CD14-positive monocyte (primary cell): Measurements from ENCODE around the gene ARSK. TPM values are rescaled to one million over a fixed set of nuclear protein-coding genes. Genes with fewer than 3 reads are reported as not detected.

ENCODE experiments used
- DNase-seq, 3 donors: peaks; one replicate each; pipeline ENCODE4 v3.0.0-alpha.2; 2011 to 2022
- H2AFZ ChIP-seq: 2 replicates; pipeline ENCODE4 v1.6.0; 2012; ENCODE audit warnings: mild to moderate bottlenecking, low read depth, low read length, inconsistent platforms; ENCODE audit not compliant: insufficient read depth, poor library complexity, severe bottlenecking
- H3K27ac ChIP-seq, 2 donors: 1 replicate in 1 of 2; 2 replicates in 1 of 2; pipeline ENCODE4 v1.5.1; 2012 to 2013; ENCODE audit warnings: low read length in 2 of 2, control low read depth in 1 of 2, inconsistent platforms in 1 of 2, low read depth in 1 of 2, mild to moderate bottlenecking in 1 of 2
- H3K27me3 ChIP-seq, 2 donors: one replicate each; pipeline versions ENCODE4 v1.6.0 to v1.6.1; 2011 to 2013; ENCODE audit warnings: low read length in 2 of 2; ENCODE audit not compliant: control insufficient read depth in 2 of 2, insufficient read depth in 2 of 2
- H3K36me3 ChIP-seq, 2 donors: replicated peaks in 1 of 2; 1 replicate in 1 of 2; 2 replicates in 1 of 2; pipeline versions ENCODE4 v1.5.1 to v1.6.1; 2012 to 2013; ENCODE audit warnings: low read length in 2 of 2, control low read depth in 1 of 2, inconsistent platforms in 1 of 2, mild to moderate bottlenecking in 1 of 2; ENCODE audit not compliant: insufficient read depth in 2 of 2, control insufficient read depth in 1 of 2
- H3K4me1 ChIP-seq, 2 donors: 1 replicate in 1 of 2; 2 replicates in 1 of 2; pipeline versions ENCODE4 v1.5.1 to v1.6.1; 2012 to 2013; ENCODE audit warnings: low read length in 2 of 2, control low read depth in 1 of 2, inconsistent platforms in 1 of 2, mild to moderate bottlenecking in 1 of 2, moderate library complexity in 1 of 2; ENCODE audit not compliant: insufficient read depth in 2 of 2, control insufficient read depth in 1 of 2
- H3K4me2 ChIP-seq: replicated peaks from 2 replicates; pipeline ENCODE3; 2012; ENCODE audit warnings: low read length, moderate library complexity, mild to moderate bottlenecking; ENCODE audit not compliant: poor library complexity, severe bottlenecking; ENCODE audit errors: extremely low read depth
- H3K4me3 ChIP-seq, 3 experiments: fragments of 200-600 bp in 1 of 3; sonication (generic) in 1 of 3; replicated peaks in 1 of 3; 1 replicate in 2 of 3; 2 replicates in 1 of 3; pipeline ENCODE4 v1.5.1; 2011 to 2013; ENCODE audit warnings: low read length in 3 of 3, mild to moderate bottlenecking in 3 of 3, control low read depth in 2 of 3, low read depth in 2 of 3, inconsistent platforms in 1 of 3, moderate library complexity in 1 of 3
- H3K79me2 ChIP-seq: 2 replicates; pipeline ENCODE4 v1.6.0; 2012; ENCODE audit warnings: mild to moderate bottlenecking, control low read depth, inconsistent platforms, low read length, moderate library complexity; ENCODE audit not compliant: insufficient read depth
- H3K9ac ChIP-seq: 2 replicates; pipeline ENCODE4 v1.6.0; 2017; ENCODE audit warnings: low read length, mild to moderate bottlenecking; ENCODE audit not compliant: insufficient read depth, poor library complexity, severe bottlenecking
- H3K9me3 ChIP-seq, 2 donors: replicated peaks in 1 of 2; 1 replicate in 1 of 2; 2 replicates in 1 of 2; pipeline versions ENCODE4 v1.5.1 to v1.6.1; 2012 to 2013; ENCODE audit warnings: low read length in 2 of 2, control low read depth in 1 of 2; ENCODE audit not compliant: control insufficient read depth in 1 of 2, insufficient read depth in 1 of 2
- H4K20me1 ChIP-seq: 2 replicates; pipeline ENCODE4 v1.6.0; 2012; ENCODE audit warnings: mild to moderate bottlenecking, low read length, control low read depth, moderate library complexity; ENCODE audit not compliant: insufficient read depth
- H3K27ac Mint-ChIP-seq, 7 donors: one replicate each; pipeline ENCODE4 v1.8.0; 2020; ENCODE audit warnings: mild to moderate bottlenecking in 7 of 7, mixed read lengths in 7 of 7, moderate library complexity in 6 of 7, inconsistent platforms in 2 of 7
- H3K27me3 Mint-ChIP-seq, 3 donors: one replicate each; pipeline ENCODE4 v1.8.0; 2021 to 2022; ENCODE audit warnings: low read depth in 3 of 3, mild to moderate bottlenecking in 3 of 3, mixed read lengths in 3 of 3, moderate library complexity in 3 of 3, inconsistent platforms in 1 of 3
- H3K36me3 Mint-ChIP-seq, 2 donors: one replicate each; pipeline ENCODE4 v1.8.0; 2020; ENCODE audit warnings: mixed read lengths in 2 of 2, inconsistent platforms in 1 of 2, mild to moderate bottlenecking in 1 of 2
- H3K4me1 Mint-ChIP-seq: one replicate; pipeline ENCODE4 v1.8.0; 2020; ENCODE audit warnings: mild to moderate bottlenecking, mixed read lengths
- H3K4me3 Mint-ChIP-seq, 2 donors: one replicate each; pipeline ENCODE4 v1.8.0; 2020; ENCODE audit warnings: mild to moderate bottlenecking in 2 of 2, mixed read lengths in 2 of 2, moderate library complexity in 1 of 2
- H3K9me3 Mint-ChIP-seq, 7 donors: one replicate each; pipeline ENCODE4 v1.8.0; 2020 to 2022; ENCODE audit warnings: mixed read lengths in 7 of 7, mild to moderate bottlenecking in 6 of 7, moderate library complexity in 6 of 7, inconsistent platforms in 2 of 7
- CTCF ChIP-seq: fragments of 200-600 bp; IDR thresholded peaks from one replicate; pipeline ENCODE4 v1.8.0; 2022; ENCODE audit warnings: antibody characterized with exemption, mild to moderate bottlenecking
- WGBS: methylation state at CpG from one replicate; pipeline ENCODE4 v1.1.5; 2013; ENCODE audit warnings: missing lambda C conversion rate; ENCODE audit not compliant: insufficient coverage; 5-methylcytosine and 5-hydroxymethylcytosine counted together
- intact Hi-C, 2 donors: fragments of 100-400 bp; cut with micrococcal nuclease; formaldehyde crosslinking; loops; one replicate each; pipeline versions ENCODE4 v1.15.0 to v1.15.1; 2023
- polyA plus RNA-seq, 3 donors: library from polyadenylated mRNA; depleted of rRNA in 1 of 3; unstranded in 2 of 3; stranded (reverse) in 1 of 3; fragments of 300-500 nt in 2 of 3; fragments of >200 nt in 1 of 3; fragmentation: Illumina TruSeq in 2 of 3; gene quantifications; 1 replicate in 2 of 3; 2 replicates in 1 of 3; pipeline ENCODE4 v1.2.3, GENCODE V29; 2012 to 2021

Gene ARSK
- polyA plus RNA-seq, 3 donors = 0.67 to 1.3 (median 1.3) TPM

- TF ChIP-seq CTCF = no peak
- Histone ChIP-seq H4K20me1 (no peaks in the 10 kb centered on the region), H3K79me2 (no peaks in the 10 kb centered on the region), H3K9me3 (no peaks in the 10 kb centered on the region), H3K27ac (no peak overlapping the region), H3K4me1 (no peaks in the 10 kb centered on the region), H3K4me2 (no peak overlapping the region), H2AFZ (no peak overlapping the region), H3K36me3 (peaks cover 61 to 89% of the 10 kb centered on the region in 2 donors), H3K4me3 (no peak overlapping the region), H3K27me3 (no peaks in the 10 kb centered on the region), H3K9ac (no peak overlapping the region)
- Mint-ChIP-seq H3K27ac (no peak overlapping the region), H3K4me3 (no peak overlapping the region), H3K9me3 (no peaks in the 10 kb centered on the region), H3K4me1 (no peaks in the 10 kb centered on the region), H3K27me3 (no peaks in the 10 kb centered on the region), H3K36me3 (peaks cover 67 to 81% of the 10 kb centered on the region in 2 donors)
- DNase-seq = no peak
- intact Hi-C loops = no loop called here
Measured at GRCh38 chr5:95533761-95534160, 21.1 kb upstream of the ARSK start.

- no peak overlapping the region for H3K9ac ChIP-seq
- no peak overlapping the region for H3K27ac ChIP-seq
- no peaks in the 10 kb centered on the region for H3K79me2 ChIP-seq
- H3K36me3 ChIP-seq = peaks cover 72 to 91% of the 10 kb centered on the region in 2 donors
- peaks cover 76 to 87% of the 10 kb centered on the region in 2 donors for H3K36me3 Mint-ChIP-seq
- no peaks in the 10 kb centered on the region for H3K9me3 ChIP-seq
- no peaks in the 10 kb centered on the region for H3K4me1 Mint-ChIP-seq
- no peaks in the 10 kb centered on the region for H3K4me1 ChIP-seq
- no CpG with 5 or more reads among the region's 2 CpGs for WGBS
- intact Hi-C loops = no loop called here
- H3K27ac Mint-ChIP-seq = no peak overlapping the region
- TF ChIP-seq CTCF = no peak
- no peaks in the 10 kb centered on the region for H3K27me3 ChIP-seq
- no peak overlapping the region for H2AFZ ChIP-seq
- H3K4me3 ChIP-seq = no peak overlapping the region
- H3K9me3 Mint-ChIP-seq = no peaks in the 10 kb centered on the region
- no peak for DNase-seq
- no peak overlapping the region for H3K4me3 Mint-ChIP-seq
- H3K27me3 Mint-ChIP-seq = no peaks in the 10 kb centered on the region
- H4K20me1 ChIP-seq = no peaks in the 10 kb centered on the region
- H3K4me2 ChIP-seq = no peak overlapping the region
Measured at GRCh38 chr5:95537501-95537900, 17.4 kb upstream of the ARSK start.
